ENCODE measurements around the gene AHNAK2. TPM values are rescaled to one million over a fixed set of nuclear protein-coding genes. Genes with fewer than 3 reads are reported as not detected.

AHNAK2 gene
- total and polyA plus RNA-seq, 4 experiments from 2014 or later, result 0.06 to 0.15 TPM; not detected in 2

DNA sequence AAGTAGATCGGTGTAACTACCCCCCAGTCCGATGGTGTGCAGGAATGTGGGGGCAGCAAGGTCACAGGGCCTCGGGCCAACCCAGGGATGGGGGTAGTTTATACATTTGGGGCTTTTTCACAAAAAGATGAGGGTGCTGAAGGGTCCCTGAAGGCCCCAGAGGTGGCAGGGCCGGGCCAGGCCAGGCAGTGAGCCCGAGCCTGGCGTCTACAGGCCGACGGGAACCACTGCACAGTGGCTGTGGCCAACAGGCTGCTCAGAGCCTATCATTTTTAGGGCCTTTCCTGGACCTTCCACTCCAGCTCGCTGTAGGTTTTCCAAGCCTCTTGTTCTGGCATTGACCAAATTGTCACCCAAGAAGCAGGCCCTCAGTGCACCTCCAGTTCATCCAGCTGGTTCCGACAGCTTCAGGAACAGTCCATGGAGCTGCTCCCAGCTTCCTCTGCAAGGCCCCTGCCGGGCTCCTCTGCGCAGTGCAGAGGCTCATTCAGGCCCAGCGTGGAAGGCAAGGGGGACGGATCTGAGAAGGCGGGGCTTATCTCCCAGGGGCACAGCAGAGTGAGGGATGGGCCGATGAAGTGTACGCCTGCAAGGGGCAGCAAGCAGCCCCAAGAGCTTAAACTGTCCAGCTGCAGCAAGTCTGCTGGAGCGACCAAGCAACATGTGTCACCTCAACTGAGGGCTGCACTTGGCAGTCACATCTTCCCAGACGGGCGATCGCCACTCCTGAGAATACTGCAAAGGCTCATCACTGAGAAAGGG is 28.8 kb upstream of the AHNAK2 start:
- no peaks in the 10 kb centered on the region for H3K27me3 Mint-ChIP-seq
- H3K4me3 Mint-ChIP-seq, result no peak overlapping the region
- no peaks in the 10 kb centered on the region for H3K9me3 Mint-ChIP-seq
- Histone ChIP-seq H3K4me3 (ENCODE audit: low read length in 2 of 2) (no peak overlapping the region), H3K36me3 (ENCODE audit: insufficient read depth, low read length) (peaks cover 36% of the 10 kb centered on the region), H3K27me3 (ENCODE audit: insufficient read depth, low read length) (no peaks in the 10 kb centered on the region), H3K27ac (ENCODE audit: low read depth, low read length) (no peak overlapping the region), H3K9me3 (ENCODE audit: control insufficient read depth in 1 of 2, low read length in 2 of 2) (no peaks in the 10 kb centered on the region), H3K4me1 (ENCODE audit: insufficient read depth, low read length) (no peaks in the 10 kb centered on the region)
- CTCF ChIA-PET (ENCODE audit: partially characterized antibody), result interaction anchor here (1.9 kb wide), 1 partner anchor 38 kb away, joined by 9 read pairs; no protein-coding TSS in a partner anchor
- intact Hi-C loops (cut with micrococcal nuclease), result no loop called here
- POLR2A ChIA-PET (ENCODE audit: partially characterized antibody), result interaction anchor here (1.5 kb wide), 1 partner anchor 14 kb away, joined by 7 read pairs; the partner anchor contains the start of gene CDCA4
- peaks cover 2 to 4% (median 4%) of the 10 kb centered on the region in 4 donors for H3K4me1 Mint-ChIP-seq
- H3K36me3 Mint-ChIP-seq, result peaks cover 8 to 31% of the 10 kb centered on the region in 2 donors
- DNase-seq, result no peak
- H3K27ac Mint-ChIP-seq, result peak overlapping the region in 1 of 7 donors; percentile 31

GRCh38 chr14:105005929-105006830 is 28.0 kb upstream of the AHNAK2 start:
- peaks cover 0 to 3% (median 1%) of the 10 kb centered on the region in 4 donors for H3K4me1 Mint-ChIP-seq
- DNase-seq, result no peak
- ChIA-PET CTCF (ENCODE audit: partially characterized antibody) (interaction anchor here (0.8 to 1.9 kb wide), 2 partner anchors 39 to 84 kb away, joined by 3 to 9 read pairs; no protein-coding TSS in a partner anchor), POLR2A (ENCODE audit: partially characterized antibody) (interaction anchor here (1.5 kb wide), 1 partner anchor 15 kb away, joined by 7 read pairs; the partner anchor contains the start of gene CDCA4)
- peak overlapping the region in 1 of 7 donors; percentile 6 for H3K27ac Mint-ChIP-seq
- no peak overlapping the region for H3K4me3 Mint-ChIP-seq
- Histone ChIP-seq H3K27ac (ENCODE audit: low read depth, low read length) (no peak overlapping the region), H3K27me3 (ENCODE audit: insufficient read depth, low read length) (no peaks in the 10 kb centered on the region), H3K9me3 (ENCODE audit: control insufficient read depth in 1 of 2, low read length in 2 of 2) (no peaks in the 10 kb centered on the region), H3K4me3 (ENCODE audit: low read length in 2 of 2) (no peak overlapping the region), H3K4me1 (ENCODE audit: insufficient read depth, low read length) (no peaks in the 10 kb centered on the region), H3K36me3 (ENCODE audit: insufficient read depth, low read length) (peaks cover 28% of the 10 kb centered on the region)
- no peaks in the 10 kb centered on the region for H3K9me3 Mint-ChIP-seq
- H3K36me3 Mint-ChIP-seq, result peaks cover 8 to 24% of the 10 kb centered on the region in 2 donors
- H3K27me3 Mint-ChIP-seq, result no peaks in the 10 kb centered on the region
- intact Hi-C loops (cut with micrococcal nuclease), result no loop called here

DNA sequence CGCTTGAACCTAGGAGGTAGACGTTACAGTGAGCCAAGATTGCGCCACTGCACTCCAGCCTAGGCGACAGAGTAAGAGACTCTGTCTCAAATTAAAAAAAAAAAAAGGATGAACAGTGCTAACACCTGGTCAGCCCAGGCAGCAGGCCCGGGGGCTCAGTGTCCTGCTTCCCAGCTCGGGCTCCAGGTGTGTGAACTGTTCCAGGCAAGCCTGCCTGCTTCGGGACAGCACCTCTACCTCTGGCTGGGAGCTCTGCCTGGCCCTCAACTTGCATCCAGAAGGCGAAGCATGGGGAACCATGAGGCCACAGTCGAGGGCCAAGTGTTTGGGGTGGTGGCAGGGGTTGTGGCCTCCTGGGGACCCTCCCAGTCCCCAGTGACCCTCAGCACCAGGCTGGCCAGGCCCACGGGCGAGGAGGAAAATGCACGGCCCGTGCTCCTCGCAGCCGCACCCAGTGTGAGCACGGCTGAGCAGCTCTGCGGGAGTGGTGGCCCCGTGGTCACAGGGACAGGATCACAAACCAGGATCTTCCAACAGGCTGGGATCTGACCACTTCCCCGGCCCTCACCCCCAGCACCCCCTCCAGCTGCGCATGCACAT is 27.3 kb upstream of the AHNAK2 start:
- no peak overlapping the region for H3K4me3 Mint-ChIP-seq
- peaks cover 0 to 3% (median 1%) of the 10 kb centered on the region in 4 donors for H3K4me1 Mint-ChIP-seq
- peaks cover 8 to 20% of the 10 kb centered on the region in 2 donors for H3K36me3 Mint-ChIP-seq
- DNase-seq, result no peak
- Histone ChIP-seq H3K27ac (ENCODE audit: low read depth, low read length) (no peak overlapping the region), H3K9me3 (ENCODE audit: control insufficient read depth in 1 of 2, low read length in 2 of 2) (no peaks in the 10 kb centered on the region), H3K36me3 (ENCODE audit: insufficient read depth, low read length) (peaks cover 21% of the 10 kb centered on the region), H3K4me3 (ENCODE audit: low read length in 2 of 2) (no peak overlapping the region), H3K27me3 (ENCODE audit: insufficient read depth, low read length) (no peaks in the 10 kb centered on the region), H3K4me1 (ENCODE audit: insufficient read depth, low read length) (no peaks in the 10 kb centered on the region)
- intact Hi-C loops (cut with micrococcal nuclease), result no loop called here
- ChIA-PET CTCF (ENCODE audit: partially characterized antibody) (interaction anchor here (0.8 to 1.9 kb wide), 2 partner anchors 40 to 85 kb away, joined by 3 to 9 read pairs; no protein-coding TSS in a partner anchor), POLR2A (ENCODE audit: partially characterized antibody) (interaction anchor here (0.6 to 1.5 kb wide), 2 partner anchors 15 to 35 kb away, joined by 4 to 7 read pairs; partner anchors contain the start of gene CDCA4)
- no peaks in the 10 kb centered on the region for H3K9me3 Mint-ChIP-seq
- H3K27me3 Mint-ChIP-seq, result no peaks in the 10 kb centered on the region
- no peak overlapping the region for H3K27ac Mint-ChIP-seq

DNA sequence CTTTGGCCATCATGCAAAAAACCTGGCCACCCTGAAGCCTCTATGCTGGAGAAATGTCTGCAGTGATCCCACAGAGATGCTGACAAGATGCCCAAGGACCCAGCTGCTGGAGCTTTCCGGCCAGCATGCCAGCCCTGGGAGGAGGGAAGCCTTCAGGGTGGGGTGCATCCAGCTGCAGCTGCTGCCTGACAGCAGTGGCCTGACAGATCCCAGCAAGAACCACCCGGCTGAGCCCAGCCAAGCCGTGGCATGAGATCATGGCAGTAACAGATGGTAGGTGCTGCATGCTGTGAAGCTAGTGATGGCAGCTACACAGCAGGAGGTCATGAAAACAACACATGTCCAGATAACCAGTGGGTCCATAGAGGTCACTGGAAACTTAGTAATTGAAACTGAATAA is 21.2 kb upstream of the AHNAK2 start:
- H3K4me1 Mint-ChIP-seq, result peaks cover 0 to 4% (median 0%) of the 10 kb centered on the region in 4 donors
- no peaks in the 10 kb centered on the region for H3K27me3 ChIP-seq (ENCODE audit: insufficient read depth, low read length)
- H3K36me3 ChIP-seq (ENCODE audit: insufficient read depth, low read length), result no peaks in the 10 kb centered on the region
- no peak overlapping the region for H3K4me3 ChIP-seq (ENCODE audit: low read length in 2 of 2)
- H3K4me3 Mint-ChIP-seq, result no peak overlapping the region
- H3K9me3 ChIP-seq (ENCODE audit: control insufficient read depth in 1 of 2, low read length in 2 of 2), result no peaks in the 10 kb centered on the region
- H3K9me3 Mint-ChIP-seq, result peaks cover 0 to 1% (median 0%) of the 10 kb centered on the region in 8 donors
- H3K36me3 Mint-ChIP-seq, result no peaks in the 10 kb centered on the region
- POLR2A ChIA-PET (ENCODE audit: partially characterized antibody), result interaction anchor here (1.2 to 2.8 kb wide), 2 partner anchors 14 to 21 kb away, joined by 6 to 8 read pairs; partner anchors contain the start of genes CDCA4 and CLBA1
- CTCF ChIA-PET (ENCODE audit: partially characterized antibody), result interaction anchor here (0.8 to 1.2 kb wide), 3 partner anchors 46 to 91 kb away, joined by 3 read pairs; no protein-coding TSS in a partner anchor
- DNase-seq, result no peak
- intact Hi-C loops (cut with micrococcal nuclease), result no loop called here
- H3K27ac ChIP-seq (ENCODE audit: low read depth, low read length), result no peak overlapping the region
- H3K27ac Mint-ChIP-seq, result no peak overlapping the region
- no peaks in the 10 kb centered on the region for H3K27me3 Mint-ChIP-seq
- no peaks in the 10 kb centered on the region for H3K4me1 ChIP-seq (ENCODE audit: insufficient read depth, low read length)

DNA sequence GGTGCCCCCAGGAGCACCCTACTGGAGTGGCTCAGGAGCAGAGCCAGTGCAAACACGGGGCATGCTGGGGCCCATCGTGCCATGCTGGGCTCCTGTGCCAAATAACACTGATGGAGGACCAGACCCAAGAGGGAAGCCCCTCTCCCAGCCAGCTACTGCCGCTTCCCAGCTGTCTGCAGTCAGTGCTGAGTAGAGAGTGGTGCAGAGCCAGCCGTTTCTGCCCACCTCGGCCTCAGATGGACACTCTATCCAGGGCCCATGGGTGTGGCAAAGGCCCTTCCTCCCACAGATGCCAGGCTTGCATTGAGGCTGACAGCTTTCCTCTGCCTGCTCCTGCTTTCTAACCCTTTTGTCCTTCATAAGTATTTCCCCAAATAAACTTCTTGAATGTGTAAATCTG is 20.6 kb upstream of the AHNAK2 start:
- H3K27ac Mint-ChIP-seq, result no peak overlapping the region
- no peaks in the 10 kb centered on the region for H3K36me3 Mint-ChIP-seq
- CTCF ChIA-PET (ENCODE audit: partially characterized antibody), result interaction anchor here (1.2 kb wide), 1 partner anchor 88 kb away, joined by 3 read pairs; no protein-coding TSS in a partner anchor
- Histone ChIP-seq H3K9me3 (ENCODE audit: control insufficient read depth in 1 of 2, low read length in 2 of 2) (no peaks in the 10 kb centered on the region), H3K4me1 (ENCODE audit: insufficient read depth, low read length) (no peaks in the 10 kb centered on the region), H3K36me3 (ENCODE audit: insufficient read depth, low read length) (no peaks in the 10 kb centered on the region), H3K27me3 (ENCODE audit: insufficient read depth, low read length) (no peaks in the 10 kb centered on the region), H3K4me3 (ENCODE audit: low read length in 2 of 2) (no peak overlapping the region), H3K27ac (ENCODE audit: low read depth, low read length) (no peak overlapping the region)
- peaks cover 0 to 1% (median 0%) of the 10 kb centered on the region in 8 donors for H3K9me3 Mint-ChIP-seq
- H3K27me3 Mint-ChIP-seq, result no peaks in the 10 kb centered on the region
- POLR2A ChIA-PET (ENCODE audit: partially characterized antibody), result interaction anchor here (0.6 to 2.8 kb wide), 3 partner anchors 14 to 32 kb away, joined by 4 to 8 read pairs (median 6); partner anchors contain the start of genes CDCA4 and CLBA1
- no peak overlapping the region for H3K4me3 Mint-ChIP-seq
- intact Hi-C loops (cut with micrococcal nuclease), result no loop called here
- H3K4me1 Mint-ChIP-seq, result peaks cover 0 to 3% (median 0%) of the 10 kb centered on the region in 4 donors
- DNase-seq, result no peak

- H3K4me1 ChIP-seq (ENCODE audit: insufficient read depth, low read length), result no peaks in the 10 kb centered on the region
- H3K36me3 Mint-ChIP-seq, result no peaks in the 10 kb centered on the region
- H3K27me3 ChIP-seq (ENCODE audit: insufficient read depth, low read length), result no peaks in the 10 kb centered on the region
- peaks cover 0 to 3% (median 1%) of the 10 kb centered on the region in 4 donors for H3K4me1 Mint-ChIP-seq
- no peak for DNase-seq
- CTCF ChIA-PET (ENCODE audit: partially characterized antibody), result interaction anchor here (1.1 kb wide), 1 partner anchor 50 kb away, joined by 4 read pairs; no protein-coding TSS in a partner anchor
- H3K9me3 ChIP-seq (ENCODE audit: control insufficient read depth in 1 of 2, low read length in 2 of 2), result no peaks in the 10 kb centered on the region
- no peak overlapping the region for H3K4me3 ChIP-seq (ENCODE audit: low read length in 2 of 2)
- intact Hi-C loops (cut with micrococcal nuclease), result no loop called here
- no peaks in the 10 kb centered on the region for H3K36me3 ChIP-seq (ENCODE audit: insufficient read depth, low read length)
- no peak overlapping the region for H3K27ac ChIP-seq (ENCODE audit: low read depth, low read length)
- peak overlapping the region in 1 of 7 donors; percentile 12 for H3K27ac Mint-ChIP-seq
- H3K9me3 Mint-ChIP-seq, result peaks cover 0 to 1% (median 0%) of the 10 kb centered on the region in 8 donors
- POLR2A ChIA-PET (ENCODE audit: partially characterized antibody), result no interaction called here
- H3K4me3 Mint-ChIP-seq, result no peak overlapping the region
- H3K27me3 Mint-ChIP-seq, result no peaks in the 10 kb centered on the region
Observed at GRCh38 chr14:104996483-104996882, 18.3 kb upstream of the AHNAK2 start.
